Measurements from ENCODE around the gene FOXJ1. TPM values are rescaled to one million over a fixed set of nuclear protein-coding genes. Genes with fewer than 3 reads are reported as not detected.
A peak's percentile ranks its signal among the peaks of the same experiment; 100 is the strongest.

Gene FOXJ1
- total and polyA plus RNA-seq, 2 of the 13 experiments (the other 11 are each of a cell fraction or from before 2014, with no cell fraction given) = 0.98 to 1.6 TPM

DNA sequence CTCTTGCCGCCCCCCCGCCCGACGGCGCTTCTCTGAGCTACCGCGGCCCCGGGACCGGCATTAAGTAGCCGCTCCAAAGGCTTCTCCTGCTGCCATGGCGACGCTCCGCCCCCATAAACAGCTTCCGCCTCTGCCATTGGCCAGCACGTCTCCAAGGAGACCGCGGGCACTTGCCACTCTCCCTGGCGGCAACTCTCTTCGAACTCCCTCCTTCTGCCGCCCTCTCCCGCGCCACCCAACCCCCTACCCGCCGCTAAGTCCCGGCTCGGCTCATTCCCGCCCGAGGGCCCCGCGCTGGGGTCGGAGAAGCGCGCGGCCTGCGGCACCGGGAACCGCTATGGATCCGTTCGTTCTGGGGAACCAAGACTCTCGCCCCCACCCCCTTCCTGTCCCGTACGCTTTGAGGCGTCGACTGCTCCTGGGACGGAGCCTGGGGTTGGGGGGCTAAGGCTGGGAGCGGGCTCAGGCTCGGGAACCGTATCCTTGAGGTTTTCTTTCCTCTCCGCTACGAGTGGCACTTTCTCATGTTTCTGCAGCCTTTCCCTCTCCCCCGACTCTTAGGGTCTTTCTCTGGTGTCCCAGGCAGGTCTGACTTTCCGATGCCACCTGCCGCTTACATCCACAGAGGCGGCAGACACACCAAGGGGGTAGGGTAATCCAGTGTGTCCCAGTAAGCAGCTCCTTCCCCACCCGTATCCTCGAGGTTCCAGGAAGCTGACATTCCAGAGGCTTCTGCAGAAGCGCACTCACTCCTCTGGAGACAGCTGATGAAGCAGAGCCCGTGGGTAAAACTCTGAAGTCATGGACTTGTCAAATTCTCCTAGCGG, at the start of gene FOXJ1 (continued):
- TF ChIP-seq RBM39 (IDR thresholded peaks at IDR 0.05; ENCODE audit: low read depth, low read length, poor library complexity, severe bottlenecking) = peak; percentile 85
- no peak for TF ChIP-seq HOXA7 (CRISPR knock-in tag; IDR thresholded peaks at IDR 0.05)
- TF ChIP-seq RCOR2 (CRISPR knock-in tag; IDR thresholded peaks at IDR 0.05) = no peak
- TF ChIP-seq ZNF75D (CRISPR knock-in tag; IDR thresholded peaks at IDR 0.05; ENCODE audit: borderline replicate concordance) = no peak
- TF ChIP-seq YEATS2 (CRISPR knock-in tag; IDR thresholded peaks at IDR 0.05; ENCODE audit: borderline replicate concordance) = 0 out of 2 replicates have a peak, but pooled peaks have one; percentile 51
- TF ChIP-seq, protein P1, sequence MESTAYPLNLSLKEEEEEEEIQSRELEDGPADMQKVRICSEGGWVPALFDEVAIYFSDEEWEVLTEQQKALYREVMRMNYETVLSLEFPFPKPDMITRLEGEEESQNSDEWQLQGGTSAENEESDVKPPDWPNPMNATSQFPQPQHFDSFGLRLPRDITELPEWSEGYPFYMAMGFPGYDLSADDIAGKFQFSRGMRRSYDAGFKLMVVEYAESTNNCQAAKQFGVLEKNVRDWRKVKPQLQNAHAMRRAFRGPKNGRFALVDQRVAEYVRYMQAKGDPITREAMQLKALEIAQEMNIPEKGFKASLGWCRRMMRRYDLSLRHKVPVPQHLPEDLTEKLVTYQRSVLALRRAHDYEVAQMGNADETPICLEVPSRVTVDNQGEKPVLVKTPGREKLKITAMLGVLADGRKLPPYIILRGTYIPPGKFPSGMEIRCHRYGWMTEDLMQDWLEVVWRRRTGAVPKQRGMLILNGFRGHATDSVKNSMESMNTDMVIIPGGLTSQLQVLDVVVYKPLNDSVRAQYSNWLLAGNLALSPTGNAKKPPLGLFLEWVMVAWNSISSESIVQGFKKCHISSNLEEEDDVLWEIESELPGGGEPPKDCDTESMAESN (CRISPR knock-in tag; conservative IDR thresholded peaks at IDR 0.05) = 0 out of 2 replicates have a peak, but pooled peaks have one; percentile 50
- TF ChIP-seq, protein P2, sequence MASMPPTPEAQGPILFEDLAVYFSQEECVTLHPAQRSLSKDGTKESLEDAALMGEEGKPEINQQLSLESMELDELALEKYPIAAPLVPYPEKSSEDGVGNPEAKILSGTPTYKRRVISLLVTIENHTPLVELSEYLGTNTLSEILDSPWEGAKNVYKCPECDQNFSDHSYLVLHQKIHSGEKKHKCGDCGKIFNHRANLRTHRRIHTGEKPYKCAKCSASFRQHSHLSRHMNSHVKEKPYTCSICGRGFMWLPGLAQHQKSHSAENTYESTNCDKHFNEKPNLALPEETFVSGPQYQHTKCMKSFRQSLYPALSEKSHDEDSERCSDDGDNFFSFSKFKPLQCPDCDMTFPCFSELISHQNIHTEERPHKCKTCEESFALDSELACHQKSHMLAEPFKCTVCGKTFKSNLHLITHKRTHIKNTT (CRISPR knock-in tag; IDR thresholded peaks at IDR 0.05) = no peak
- TF ChIP-seq, protein P3, sequence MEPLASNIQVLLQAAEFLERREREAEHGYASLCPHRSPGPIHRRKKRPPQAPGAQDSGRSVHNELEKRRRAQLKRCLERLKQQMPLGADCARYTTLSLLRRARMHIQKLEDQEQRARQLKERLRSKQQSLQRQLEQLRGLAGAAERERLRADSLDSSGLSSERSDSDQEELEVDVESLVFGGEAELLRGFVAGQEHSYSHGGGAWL (CRISPR knock-in tag; IDR thresholded peaks at IDR 0.05) = no peak; the same call in 1 of the 2 replicates
- TF ChIP-seq, protein P4, sequence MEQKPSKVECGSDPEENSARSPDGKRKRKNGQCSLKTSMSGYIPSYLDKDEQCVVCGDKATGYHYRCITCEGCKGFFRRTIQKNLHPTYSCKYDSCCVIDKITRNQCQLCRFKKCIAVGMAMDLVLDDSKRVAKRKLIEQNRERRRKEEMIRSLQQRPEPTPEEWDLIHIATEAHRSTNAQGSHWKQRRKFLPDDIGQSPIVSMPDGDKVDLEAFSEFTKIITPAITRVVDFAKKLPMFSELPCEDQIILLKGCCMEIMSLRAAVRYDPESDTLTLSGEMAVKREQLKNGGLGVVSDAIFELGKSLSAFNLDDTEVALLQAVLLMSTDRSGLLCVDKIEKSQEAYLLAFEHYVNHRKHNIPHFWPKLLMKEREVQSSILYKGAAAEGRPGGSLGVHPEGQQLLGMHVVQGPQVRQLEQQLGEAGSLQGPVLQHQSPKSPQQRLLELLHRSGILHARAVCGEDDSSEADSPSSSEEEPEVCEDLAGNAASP (CRISPR knock-in tag; IDR thresholded peaks at IDR 0.05; ENCODE audit: borderline replicate concordance) = peak; percentile 52; the same call in 1 of the 2 replicates
- TF ChIP-seq, protein P5, sequence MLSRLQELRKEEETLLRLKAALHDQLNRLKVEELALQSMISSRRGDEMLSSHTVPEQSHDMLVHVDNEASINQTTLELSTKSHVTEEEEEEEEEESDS (CRISPR knock-in tag; IDR thresholded peaks at IDR 0.05; ENCODE audit: borderline replicate concordance) = no peak
- peak; percentile 33 for TF ChIP-seq MED8 (CRISPR knock-in tag; IDR thresholded peaks at IDR 0.05; ENCODE audit: insufficient replicate concordance)
- TF ChIP-seq EED (CRISPR knock-in tag; IDR thresholded peaks at IDR 0.05) = peak; percentile 62; the same call in 1 of the 2 replicates
- TF ChIP-seq ZBTB7A (CRISPR knock-in tag; IDR thresholded peaks at IDR 0.05) = 0 out of 2 replicates have a peak, but pooled peaks have one; percentile 42
- peak; percentile 100 for TF ChIP-seq U2AF2 (IDR thresholded peaks at IDR 0.05; ENCODE audit: low read depth, low read length)
- TF ChIP-seq, protein P6, sequence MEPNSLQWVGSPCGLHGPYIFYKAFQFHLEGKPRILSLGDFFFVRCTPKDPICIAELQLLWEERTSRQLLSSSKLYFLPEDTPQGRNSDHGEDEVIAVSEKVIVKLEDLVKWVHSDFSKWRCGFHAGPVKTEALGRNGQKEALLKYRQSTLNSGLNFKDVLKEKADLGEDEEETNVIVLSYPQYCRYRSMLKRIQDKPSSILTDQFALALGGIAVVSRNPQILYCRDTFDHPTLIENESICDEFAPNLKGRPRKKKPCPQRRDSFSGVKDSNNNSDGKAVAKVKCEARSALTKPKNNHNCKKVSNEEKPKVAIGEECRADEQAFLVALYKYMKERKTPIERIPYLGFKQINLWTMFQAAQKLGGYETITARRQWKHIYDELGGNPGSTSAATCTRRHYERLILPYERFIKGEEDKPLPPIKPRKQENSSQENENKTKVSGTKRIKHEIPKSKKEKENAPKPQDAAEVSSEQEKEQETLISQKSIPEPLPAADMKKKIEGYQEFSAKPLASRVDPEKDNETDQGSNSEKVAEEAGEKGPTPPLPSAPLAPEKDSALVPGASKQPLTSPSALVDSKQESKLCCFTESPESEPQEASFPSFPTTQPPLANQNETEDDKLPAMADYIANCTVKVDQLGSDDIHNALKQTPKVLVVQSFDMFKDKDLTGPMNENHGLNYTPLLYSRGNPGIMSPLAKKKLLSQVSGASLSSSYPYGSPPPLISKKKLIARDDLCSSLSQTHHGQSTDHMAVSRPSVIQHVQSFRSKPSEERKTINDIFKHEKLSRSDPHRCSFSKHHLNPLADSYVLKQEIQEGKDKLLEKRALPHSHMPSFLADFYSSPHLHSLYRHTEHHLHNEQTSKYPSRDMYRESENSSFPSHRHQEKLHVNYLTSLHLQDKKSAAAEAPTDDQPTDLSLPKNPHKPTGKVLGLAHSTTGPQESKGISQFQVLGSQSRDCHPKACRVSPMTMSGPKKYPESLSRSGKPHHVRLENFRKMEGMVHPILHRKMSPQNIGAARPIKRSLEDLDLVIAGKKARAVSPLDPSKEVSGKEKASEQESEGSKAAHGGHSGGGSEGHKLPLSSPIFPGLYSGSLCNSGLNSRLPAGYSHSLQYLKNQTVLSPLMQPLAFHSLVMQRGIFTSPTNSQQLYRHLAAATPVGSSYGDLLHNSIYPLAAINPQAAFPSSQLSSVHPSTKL (CRISPR knock-in tag; IDR thresholded peaks at IDR 0.05) = peak; percentile 46; the same call in 1 of the 2 replicates
- peak; percentile 96 for TF ChIP-seq NFYC (CRISPR knock-in tag; IDR thresholded peaks at IDR 0.05)
- TF ChIP-seq GATAD2A (CRISPR knock-in tag; IDR thresholded peaks at IDR 0.05) = peak; percentile 36; the same call in 1 of the 2 replicates
- 0 out of 2 replicates have a peak, but pooled peaks have one; percentile 54 for TF ChIP-seq SMAD9 (CRISPR knock-in tag; IDR thresholded peaks at IDR 0.05)
- TF ChIP-seq ZNF143 (CRISPR knock-in tag; IDR thresholded peaks at IDR 0.05) = no peak
